Measurements from ENCODE around the gene SERINC3. TPM values are rescaled to one million over a fixed set of nuclear protein-coding genes. Genes with fewer than 3 reads are reported as not detected.

The SERINC3 gene
- total and polyA plus RNA-seq, 10 of the 15 experiments (the other 5 are each of a cell fraction or from before 2014, with no cell fraction given): 24.5 to 96.8 (median 38.8) TPM

GRCh38 chr20:44504402-44505307 is 17.2 kb downstream of the SERINC3 start:
- Histone ChIP-seq H4K20me1 (ENCODE audit: control insufficient read depth, insufficient read depth) (no peaks in the 10 kb centered on the region), H3K79me2 (ENCODE audit: control insufficient read depth, insufficient read depth, low read length) (no peaks in the 10 kb centered on the region), H3K4me2 (ENCODE audit: control insufficient read depth, insufficient read depth) (no peak overlapping the region), H2AFZ (ENCODE audit: control insufficient read depth, low read depth, low read length) (no peak overlapping the region), H3K27ac (ENCODE audit: control insufficient read depth, insufficient read depth) (no peak overlapping the region), H3K9ac (ENCODE audit: control insufficient read depth, insufficient read depth, low read length) (no peak overlapping the region), H3K36me3 (ENCODE audit: control insufficient read depth in 2 of 2, insufficient read depth in 2 of 2, low read length in 1 of 2) (peaks cover 17 to 42% of the 10 kb centered on the region in 2 experiments), H3K9me3 (replicated peaks; ENCODE audit: control insufficient read depth, insufficient read depth, low read length) (no peaks in the 10 kb centered on the region), H3K4me3 (no peak overlapping the region), H3K27me3 (replicated peaks in 1 of 2; ENCODE audit: control insufficient read depth in 2 of 2, insufficient read depth in 2 of 2, low read length in 1 of 2) (no peaks in the 10 kb centered on the region), H3K4me1 (ENCODE audit: control insufficient read depth, insufficient read depth, low read length) (no peaks in the 10 kb centered on the region)
- ChIA-PET POLR2A (no interaction called here), SMC1A (ENCODE audit: uncharacterized antibody, unreplicated experiment) (interaction anchor here (0.8 to 1.3 kb wide), 2 partner anchors 13 to 20 kb away, joined by 3 read pairs; no protein-coding TSS in a partner anchor), RAD21 (ENCODE audit: unreplicated experiment) (no interaction called here), CTCF (interaction anchor here (1.0 to 2.0 kb wide), 2 partner anchors 13 kb away, joined by 3 to 5 read pairs; no protein-coding TSS in a partner anchor)
- peak; percentile 23 for FAIRE-seq
- WGBS (ENCODE audit: insufficient coverage, insufficient replicate concordance, low lambda C conversion rate, missing lambda C conversion rate): 93% methylated on average over 6 of the region's 6 CpGs
- no peak for DNase-seq (ENCODE audit: low read depth, low spot score)
- intact Hi-C loops (cut with micrococcal nuclease; ENCODE audit: unreplicated experiment): no loop called here
- no peak for ATAC-seq
- TF ChIP-seq MYB (IDR thresholded peaks at IDR 0.05; ENCODE audit: borderline replicate concordance, low read depth, low read length) (no peak), ETV6 (conservative IDR thresholded peaks at IDR 0.05 in 1 of 2, IDR thresholded peaks at IDR 0.05 in 1 of 2; ENCODE audit: borderline replicate concordance in 1 of 2, low read depth in 1 of 2) (no peak), EGR1 (IDR thresholded peaks at IDR 0.05; ENCODE audit: borderline replicate concordance in 1 of 2, low read depth in 2 of 2, low read length in 2 of 2) (no peak), SRF (IDR thresholded peaks at IDR 0.05; ENCODE audit: low read depth in 2 of 2, low read length in 2 of 2) (no peak), ZZZ3 (IDR thresholded peaks at IDR 0.05; ENCODE audit: control insufficient read depth, insufficient read length, low read depth) (no peak), STAT3 (IDR thresholded peaks at IDR 0.05; ENCODE audit: low read depth, low read length) (no peak), BRCA1 (IDR thresholded peaks at IDR 0.05; ENCODE audit: low read depth, low read length) (no peak), ZNF592 (IDR thresholded peaks at IDR 0.05) (no peak), POLR2AphosphoS2 (IDR thresholded peaks at IDR 0.05; ENCODE audit: low read depth, low read length) (no peak), CHD2 (IDR thresholded peaks at IDR 0.05; ENCODE audit: borderline replicate concordance, low read depth, low read length) (no peak), GABPA (IDR thresholded peaks at IDR 0.05; ENCODE audit: low read depth) (no peak), EED (IDR thresholded peaks at IDR 0.05; ENCODE audit: low read depth) (no peak), TBL1XR1 (IDR thresholded peaks at IDR 0.05; ENCODE audit: low read depth, low read length) (no peak)
- in situ Hi-C loops (cut with MboI): no loop called here
- no TSS peak for BruUV-seq (replicated peaks)
